SK-N-SH (cell line): ENCODE results near the gene GXYLT2. TPM values are rescaled to one million over a fixed set of nuclear protein-coding genes. Genes with fewer than 3 reads are reported as not detected.
A peak's percentile ranks its signal among the peaks of the same experiment; 100 is the strongest.

Source experiments
- CTCF ChIA-PET: fragments of 300-600, 350-600 bp; formaldehyde crosslinking; extraction: SDS; loops from one replicate; lab custom pipeline; 2021; lab: Yijun Ruan, JAX
- POLR2A ChIA-PET: fragments of 350-600 bp; sonication (Branson Sonifier 250); formaldehyde crosslinking; extraction: SDS; loops from one replicate; lab custom pipeline; 2020; ENCODE audit warnings: antibody characterized with exemption, inconsistent platforms; lab: Yijun Ruan, JAX
- DNase-seq: peaks from one replicate; pipeline ENCODE4 v3.0.0; 2012
- H2AFZ ChIP-seq: fragments of 200-600 bp; sonication (generic); 2 replicates; pipeline ENCODE4 v1.8.1; 2016; ENCODE audit warnings: antibody characterized with exemption, mild to moderate bottlenecking, low read depth
- H3F3A ChIP-seq: fragments of 200-600 bp; sonication (generic); replicated peaks from 2 replicates; pipeline ENCODE3; 2016; ENCODE audit warnings: antibody characterized with exemption, mild to moderate bottlenecking; ENCODE audit not compliant: insufficient read depth
- H3K27ac ChIP-seq, 2 experiments: fragments of 200-500 bp in 1 of 2; fragments of 200-600 bp in 1 of 2; sonication (Bioruptor generic) in 1 of 2; sonication (generic), shearing (Covaris generic) in 1 of 2; 2 replicates each; pipeline versions ENCODE4 v1.5.1 to v1.6.1; 2014 to 2016; ENCODE audit warnings: low read depth in 2 of 2, inconsistent platforms in 1 of 2, low read length in 1 of 2, mild to moderate bottlenecking in 1 of 2, mixed read lengths in 1 of 2
- H3K27me3 ChIP-seq: fragments of 200-600 bp; sonication (generic), shearing (Covaris generic); 2 replicates; pipeline ENCODE4 v1.6.1; 2016; ENCODE audit warnings: mixed run types; ENCODE audit not compliant: insufficient read depth
- H3K36me3 ChIP-seq, 2 experiments: fragments of 200-500 bp in 1 of 2; fragments of 200-600 bp in 1 of 2; sonication (Bioruptor generic) in 1 of 2; sonication (generic) in 1 of 2; replicated peaks in 1 of 2; 2 replicates each; pipeline versions ENCODE3 to v1.5.1; 2014 to 2016; ENCODE audit warnings: low read length in 1 of 2, mild to moderate bottlenecking in 1 of 2; ENCODE audit not compliant: insufficient read depth in 2 of 2, control insufficient read depth in 1 of 2
- H3K4me1 ChIP-seq, 2 experiments: fragments of 200-500 bp in 1 of 2; fragments of 200-600 bp in 1 of 2; sonication (Bioruptor generic) in 1 of 2; sonication (generic), shearing (Covaris generic) in 1 of 2; 2 replicates each; pipeline versions ENCODE4 v1.5.1 to v1.6.1; 2014 to 2016; ENCODE audit warnings: low read depth in 1 of 2, low read length in 1 of 2, mixed run types in 1 of 2; ENCODE audit not compliant: insufficient read depth in 2 of 2, control insufficient read depth in 1 of 2
- H3K4me2 ChIP-seq: fragments of 200-600 bp; sonication (generic), shearing (Covaris generic); 2 replicates; pipeline ENCODE4 v1.6.1; 2017; ENCODE audit warnings: mixed run types
- H3K4me3 ChIP-seq, 2 experiments: fragments of 200-500 bp in 1 of 2; fragments of 200-600 bp in 1 of 2; sonication (Bioruptor generic) in 1 of 2; sonication (generic), shearing (Covaris generic) in 1 of 2; 2 replicates each; pipeline versions ENCODE4 v1.5.1 to v1.8.1; 2014 to 2016; ENCODE audit warnings: low read depth in 2 of 2, inconsistent platforms in 1 of 2, low read length in 1 of 2, mild to moderate bottlenecking in 1 of 2, mixed read lengths in 1 of 2, moderate library complexity in 1 of 2
- H3K79me2 ChIP-seq: fragments of 200-600 bp; sonication (generic); 2 replicates; pipeline ENCODE4 v1.8.1; 2017; ENCODE audit warnings: mild to moderate bottlenecking; ENCODE audit not compliant: insufficient read depth
- H3K9ac ChIP-seq: fragments of 200-600 bp; sonication (generic); 2 replicates; pipeline ENCODE4 v1.6.1; 2017; ENCODE audit warnings: mixed run types
- H3K9me2 ChIP-seq: fragments of 200-600 bp; sonication (generic); 2 replicates; pipeline ENCODE4 v1.6.1; 2017; ENCODE audit warnings: mixed run types
- H3K9me3 ChIP-seq: fragments of 200-600 bp; sonication (generic); 2 replicates; pipeline ENCODE4 v1.6.1; 2017; ENCODE audit warnings: mixed run types, mild to moderate bottlenecking, moderate library complexity
- H4K20me1 ChIP-seq: fragments of 200-600 bp; sonication (generic); 2 replicates; pipeline ENCODE4 v1.6.1; 2017; ENCODE audit warnings: mild to moderate bottlenecking, mixed run types; ENCODE audit not compliant: insufficient read depth
- CTCF ChIP-seq: fragments of 200-600 bp; sonication (generic); IDR thresholded peaks from 2 replicates; pipeline ENCODE4 v1.6.1; 2017; ENCODE audit warnings: antibody characterized with exemption, mild to moderate bottlenecking, moderate library complexity
- ELF1 ChIP-seq: IDR thresholded peaks from 2 replicates; pipeline ENCODE4 v1.4.0; 2012
- EZH2phosphoT487 ChIP-seq: fragments of 200-600 bp; sonication (generic); IDR thresholded peaks from 2 replicates; pipeline ENCODE4 v1.6.1; 2017; ENCODE audit warnings: low read depth, mixed run types, mild to moderate bottlenecking, antibody characterized with exemption, moderate library complexity, borderline replicate concordance
- FOSL2 ChIP-seq: IDR thresholded peaks from 2 replicates; pipeline ENCODE4 v1.4.0; 2012; ENCODE audit warnings: low read depth, mild to moderate bottlenecking, moderate library complexity, borderline replicate concordance
- FOXM1 ChIP-seq: IDR thresholded peaks from 2 replicates; pipeline ENCODE4 v1.4.0; 2012; ENCODE audit warnings: low read depth, mild to moderate bottlenecking
- GATA2 ChIP-seq: sonication (generic); formaldehyde crosslinking; IDR thresholded peaks from 2 replicates; pipeline ENCODE4 v1.5.0; 2020; ENCODE audit warnings: mild to moderate bottlenecking, missing genetic modification reagents
- IRF3 ChIP-seq: fragments of 150-350 bp; IDR thresholded peaks from 2 replicates; pipeline ENCODE4 v1.6.1; 2016; ENCODE audit warnings: mild to moderate bottlenecking, low read depth, low read length
- MXI1 ChIP-seq: IDR thresholded peaks from 2 replicates; pipeline ENCODE4 v1.6.1; 2012; ENCODE audit warnings: mild to moderate bottlenecking, low read depth, low read length, improper control_type of control experiment
- NFIC ChIP-seq: IDR thresholded peaks from 2 replicates; pipeline ENCODE4 v1.4.0; 2012; ENCODE audit warnings: borderline replicate concordance
- NRF1 ChIP-seq: IDR thresholded peaks from 2 replicates; pipeline ENCODE4 v1.6.1; 2012; ENCODE audit warnings: low read depth, mild to moderate bottlenecking, low read length
- POLR2AphosphoS5 ChIP-seq: IDR thresholded peaks from 2 replicates; pipeline ENCODE4 v1.6.1; 2012; ENCODE audit warnings: low read depth, low read length
- RAD21 ChIP-seq: IDR thresholded peaks from 2 replicates; pipeline ENCODE4 v1.6.1; 2012; ENCODE audit warnings: mild to moderate bottlenecking, low read length
- RCOR1 ChIP-seq: fragments of 150-350 bp; IDR thresholded peaks from 2 replicates; pipeline ENCODE4 v1.6.1; 2017; ENCODE audit warnings: antibody characterized with exemption, low read length
- REST ChIP-seq: IDR thresholded peaks from 2 replicates; pipeline ENCODE4 v1.6.1; 2012; ENCODE audit warnings: mild to moderate bottlenecking, low read depth, low read length, moderate library complexity
- RXRA ChIP-seq: IDR thresholded peaks from 2 replicates; pipeline ENCODE4 v1.4.0; 2012; ENCODE audit warnings: low read depth, mild to moderate bottlenecking, borderline replicate concordance
- TAF1 ChIP-seq: IDR thresholded peaks from 2 replicates; pipeline ENCODE4 v1.6.1; 2012; ENCODE audit warnings: low read depth, mild to moderate bottlenecking, low read length, moderate library complexity, borderline replicate concordance
- USF1 ChIP-seq: IDR thresholded peaks from 2 replicates; pipeline ENCODE4 v1.4.0; 2012; ENCODE audit warnings: low read depth, borderline replicate concordance
- WGBS: methylation state at CpG from one replicate; pipeline ENCODE4 v1.1.6; 2017; ENCODE audit warnings: low lambda C conversion rate; 5-methylcytosine and 5-hydroxymethylcytosine counted together
- polyA plus RNA-seq, 3 experiments: library from polyadenylated mRNA; depleted of rRNA; stranded (reverse); fragments of >200 nt; gene quantifications; 2 replicates each; pipeline ENCODE4 v1.2.3, GENCODE V29; 2012

GXYLT2 gene
- polyA plus RNA-seq, 1 of the 3 experiments (the other 2 are of a cell fraction): 9.1 TPM

GRCh38 chr3:72888546-72889309, 882 bp downstream of the GXYLT2 start:
- no peak for DNase-seq
- H2AFZ ChIP-seq: no peak overlapping the region
- peaks cover 26 to 29% of the 10 kb centered on the region in 2 experiments; a peak in 3 of 4 replicates for H3K4me1 ChIP-seq
- H3K4me2 ChIP-seq: peak overlapping the region; percentile 84
- POLR2A ChIA-PET: no interaction called here
- H3K9ac ChIP-seq: peak overlapping the region; percentile 53; the same call in 1 of the 2 replicates
- TF ChIP-seq RAD21 (no peak), ELF1 (no peak), REST (no peak), USF1 (no peak), POLR2AphosphoS5 (no peak), GATA2 (CRISPR knock-in tag) (no peak), NRF1 (no peak), NFIC (no peak), EZH2phosphoT487 (no peak), FOSL2 (no peak), MXI1 (no peak), CTCF (no peak; the same call in 1 of the 2 replicates), FOXM1 (no peak), IRF3 (no peak), RXRA (no peak), TAF1 (no peak), RCOR1 (no peak)
- no peaks in the 10 kb centered on the region for H4K20me1 ChIP-seq
- no peaks in the 10 kb centered on the region for H3K36me3 ChIP-seq
- peak overlapping the region; percentile 73 to 92; a peak in 3 of 4 replicates for H3K27ac ChIP-seq
- no peaks in the 10 kb centered on the region for H3K27me3 ChIP-seq
- H3F3A ChIP-seq: peaks cover 30% of the 10 kb centered on the region
- H3K9me3 ChIP-seq: no peaks in the 10 kb centered on the region
- no peaks in the 10 kb centered on the region for H3K9me2 ChIP-seq
- peaks cover 19% of the 10 kb centered on the region; the same call in 1 of the 2 replicates for H3K79me2 ChIP-seq
- H3K4me3 ChIP-seq: peak overlapping the region; percentile 68 to 69
- WGBS: 33% methylated on average over 19 of the region's 21 CpGs
- CTCF ChIA-PET: interaction anchor here (1.0 to 2.3 kb wide), 12 partner anchors 11 to 1158 kb away, joined by 3 to 17 read pairs (median 4); no protein-coding TSS in a partner anchor
